Measurements from ENCODE around the gene MMP7.
A peak's percentile ranks its signal among the peaks of the same experiment; 100 is the strongest.
"Not testable (repeated sequence)": the region's sequence is repeated elsewhere in the genome, so short reads cannot be mapped to it uniquely, and the experiment has no call there.

The MMP7 gene

DNA sequence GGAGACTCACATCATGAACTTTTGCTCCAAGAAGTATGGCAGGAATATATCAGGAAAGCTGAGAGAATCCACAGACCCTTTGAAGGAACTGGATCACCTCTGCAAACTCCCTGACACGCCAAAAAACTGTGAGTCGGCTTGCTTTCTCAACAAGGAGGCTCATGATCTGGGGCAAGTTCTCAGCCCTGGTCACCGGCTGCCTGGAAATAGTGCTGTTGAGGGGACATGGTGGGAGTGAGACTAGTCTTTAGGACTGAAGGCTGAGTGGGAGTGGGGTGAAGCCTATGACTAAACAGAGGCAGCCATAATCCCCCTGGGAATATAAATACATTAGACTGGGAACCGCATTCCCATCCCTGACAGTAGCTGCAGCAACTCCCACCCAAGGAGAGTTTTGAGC is 8.4 kb upstream of the MMP7 start:
- DNase-seq = no peak

GRCh38 chr11:102534261-102534872 is 3.8 kb upstream of the MMP7 start:
- no peak for DNase-seq

- DNase-seq = no peak
Observed at GRCh38 chr11:102528618-102529017, 1.9 kb downstream of the MMP7 start.

DNA sequence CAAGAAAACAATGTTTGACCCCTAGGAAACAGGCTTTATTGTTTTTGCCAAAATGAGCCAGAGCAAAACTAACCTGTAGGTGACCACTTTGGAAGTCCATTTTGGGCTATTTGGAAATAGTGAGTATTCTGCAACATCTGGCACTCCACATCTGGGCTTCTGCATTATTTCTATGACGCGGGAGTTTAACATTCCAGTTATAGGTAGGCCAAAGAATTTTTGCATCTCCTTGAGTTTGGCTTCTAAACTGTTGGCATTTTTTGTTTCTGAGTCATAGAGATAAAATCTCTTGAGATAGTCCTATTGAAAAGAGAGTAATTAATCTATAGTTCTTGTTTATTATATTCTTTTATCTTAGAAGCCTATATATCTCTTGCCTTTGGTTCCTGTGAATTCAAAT is 2.9 kb downstream of the MMP7 start:
- DNase-seq = no peak

GRCh38 chr11:102527041-102527440 is 3.5 kb downstream of the MMP7 start:
- DNase-seq = no peak

GRCh38 chr11:102523887-102524286 is 6.7 kb downstream of the MMP7 start:
- DNase-seq = no peak

- no peak for DNase-seq
Observed at GRCh38 chr11:102523189-102523570, 7.4 kb downstream of the MMP7 start.

DNA sequence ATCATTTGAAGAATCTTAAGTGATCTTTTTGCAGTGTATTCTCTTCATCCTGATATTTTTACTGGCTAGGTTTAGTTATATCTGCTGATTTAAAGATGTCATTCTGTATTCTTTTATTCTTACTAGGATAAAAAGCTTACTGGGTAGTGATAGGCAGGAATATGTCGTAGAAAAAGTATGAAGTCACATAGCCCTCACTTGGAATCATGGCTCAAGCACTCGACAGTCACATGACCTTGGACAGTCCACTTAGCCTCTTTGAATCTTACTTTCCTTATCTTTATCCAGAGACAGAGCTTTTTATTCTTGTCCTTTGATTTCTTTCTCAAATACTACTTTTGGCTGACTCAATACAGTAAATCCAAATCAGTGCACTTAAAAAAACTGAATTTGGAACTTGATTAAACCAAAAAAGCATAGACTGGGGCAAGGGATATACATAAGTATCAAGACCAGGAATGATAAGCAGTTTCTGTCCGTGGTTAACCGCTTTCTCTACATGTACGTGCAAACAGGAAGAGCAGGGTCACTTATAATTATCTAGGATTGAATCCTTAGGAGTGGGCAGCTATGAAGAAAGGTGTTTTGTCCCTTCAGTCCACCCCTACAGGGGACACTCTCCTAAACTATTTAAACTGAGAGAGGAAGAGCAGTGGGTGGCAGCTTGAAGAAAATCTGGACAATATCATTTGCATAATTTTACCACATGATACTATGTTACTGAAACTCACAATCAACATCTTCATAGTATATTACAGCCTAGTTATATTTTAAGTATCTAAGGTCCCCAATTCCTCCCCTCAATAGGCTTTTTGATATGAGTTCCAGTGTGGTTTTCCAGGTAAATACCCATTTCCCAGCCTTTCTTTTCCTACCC is 8.0 kb downstream of the MMP7 start:
- DNase-seq = no peak

- DNase-seq = no peak
Observed at GRCh38 chr11:102521121-102521520, 9.4 kb downstream of the MMP7 start.

DNA sequence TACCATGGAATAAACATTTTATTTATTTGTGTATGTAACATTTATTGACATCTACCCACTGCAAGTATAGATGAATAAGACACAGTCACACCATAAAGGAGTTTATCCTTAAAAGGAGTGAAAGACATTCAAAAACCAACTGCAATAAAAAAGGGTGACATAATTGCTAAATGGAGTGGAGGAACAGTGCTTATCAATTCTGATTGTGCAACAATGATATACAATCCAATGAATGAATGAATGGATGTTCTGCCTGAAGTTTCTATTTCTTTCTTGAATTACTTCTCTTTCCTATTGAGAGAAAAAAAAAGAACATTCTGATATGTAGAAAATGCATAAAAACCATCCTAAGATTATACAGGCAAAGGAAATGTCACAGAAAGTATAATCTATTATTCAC is 10.0 kb downstream of the MMP7 start:
- DNase-seq = no peak

GRCh38 chr11:102518296-102519094 is 12.1 kb downstream of the MMP7 start:
- no peak for DNase-seq

GRCh38 chr11:102517670-102518069 is 12.9 kb downstream of the MMP7 start:
- no peak for DNase-seq

DNA sequence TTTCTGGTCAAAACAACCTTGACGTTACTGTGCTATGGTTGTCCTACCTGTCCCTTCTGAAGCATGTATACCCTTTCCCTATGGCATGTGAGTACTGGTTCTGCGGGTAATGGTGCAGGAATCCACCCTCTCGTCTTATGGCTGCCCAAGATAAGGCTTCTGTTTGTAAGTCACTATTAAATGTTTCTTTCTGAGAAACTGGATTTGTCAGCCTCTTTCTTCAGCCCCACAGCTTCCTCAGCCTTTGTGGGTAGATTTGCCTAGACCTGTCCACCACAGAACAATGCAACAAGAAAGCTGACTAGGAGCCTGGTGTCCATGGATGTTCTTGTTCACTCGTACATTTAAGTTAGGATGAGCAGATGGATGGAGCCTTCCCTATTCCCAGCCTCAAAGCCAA is 14.4 kb downstream of the MMP7 start:
- no peak for DNase-seq

GRCh38 chr11:102513869-102514268 is 16.7 kb downstream of the MMP7 start:
- DNase-seq = no peak

- DNase-seq = no peak
Observed at GRCh38 chr11:102510439-102511135, 20.0 kb downstream of the MMP7 start.

DNA sequence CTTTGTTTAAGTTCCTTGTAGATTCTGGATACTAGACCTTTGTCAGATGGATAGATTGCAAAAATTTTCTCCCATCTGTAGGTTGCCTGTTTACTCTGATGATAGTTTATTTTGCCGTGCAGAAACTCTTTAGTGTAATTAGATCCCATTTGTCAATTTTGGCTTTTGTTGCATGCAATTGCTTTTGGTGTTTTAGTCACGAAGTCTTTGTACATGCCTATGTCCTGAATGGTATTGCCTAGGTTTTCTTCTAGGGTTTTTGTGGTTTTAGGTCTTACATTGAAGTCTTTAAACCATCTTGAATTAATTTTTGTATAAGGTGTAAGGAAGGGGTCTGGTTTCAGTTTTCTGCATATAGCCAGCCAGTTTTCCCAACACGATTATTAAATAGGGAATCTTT is 27.7 kb downstream of the MMP7 start:
- not testable (repeated sequence) for DNase-seq

DNA sequence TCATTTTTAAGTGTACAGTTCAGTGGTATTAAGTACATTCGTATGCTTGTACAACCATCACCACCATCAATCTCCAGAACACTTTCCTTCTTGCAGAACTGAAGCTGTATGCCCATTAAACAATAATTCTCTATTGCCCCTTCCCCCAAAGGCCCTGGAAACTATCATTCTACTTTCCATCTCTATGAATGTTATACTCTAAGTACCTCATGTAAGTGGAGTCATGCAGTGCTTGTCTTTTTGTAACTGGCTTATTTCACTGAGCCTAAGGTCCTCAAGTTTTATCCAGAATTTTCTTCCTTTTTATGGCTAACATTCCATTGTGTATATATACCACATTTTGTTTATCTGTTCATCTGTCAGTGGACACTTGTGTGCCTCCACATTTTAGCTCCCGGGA is 29.7 kb downstream of the MMP7 start:
- DNase-seq = no peak

DNA sequence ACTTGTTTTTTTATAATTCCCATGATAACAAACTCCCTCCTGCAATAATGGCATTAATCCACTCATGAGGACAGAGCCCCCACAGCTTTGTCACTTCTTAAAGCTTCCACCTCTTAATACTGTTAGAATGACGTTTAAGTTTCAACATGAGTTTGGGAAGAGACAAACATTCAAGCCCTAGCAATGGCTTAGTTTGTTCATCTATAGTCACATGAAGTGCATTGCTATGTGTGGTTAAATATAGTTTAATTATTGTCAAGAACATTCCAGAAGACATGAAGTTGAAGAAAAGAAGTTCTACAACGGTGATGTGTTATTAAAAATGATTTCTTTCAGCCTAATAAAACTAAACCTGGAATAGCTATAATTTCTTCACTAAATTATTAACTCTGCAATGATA is 30.6 kb downstream of the MMP7 start:
- DNase-seq = no peak

DNA sequence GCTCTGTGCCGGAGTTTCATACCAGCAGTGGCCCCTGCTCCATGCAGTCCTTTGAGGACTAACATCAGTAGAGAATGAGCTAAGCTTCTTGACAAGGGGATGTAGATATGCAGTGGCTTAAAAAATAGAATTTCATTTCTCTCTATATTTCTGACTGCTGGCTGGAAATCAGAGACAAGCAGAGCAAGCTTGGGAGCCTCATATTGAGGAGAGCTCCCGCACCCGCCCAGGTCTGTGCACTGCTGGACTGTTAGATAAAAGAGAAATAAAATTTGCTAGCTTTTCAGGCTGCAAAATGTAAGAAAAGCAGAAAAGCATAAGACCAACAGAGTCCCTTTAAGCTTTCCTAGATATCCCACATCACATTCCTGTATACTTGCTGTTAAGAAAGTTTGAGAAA is 31.4 kb downstream of the MMP7 start:
- no peak for DNase-seq

GRCh38 chr11:102497061-102497460 is 33.5 kb downstream of the MMP7 start:
- DNase-seq = no peak

GRCh38 chr11:102495161-102496042 is 35.1 kb downstream of the MMP7 start:
- peak; percentile 83 for DNase-seq

DNA sequence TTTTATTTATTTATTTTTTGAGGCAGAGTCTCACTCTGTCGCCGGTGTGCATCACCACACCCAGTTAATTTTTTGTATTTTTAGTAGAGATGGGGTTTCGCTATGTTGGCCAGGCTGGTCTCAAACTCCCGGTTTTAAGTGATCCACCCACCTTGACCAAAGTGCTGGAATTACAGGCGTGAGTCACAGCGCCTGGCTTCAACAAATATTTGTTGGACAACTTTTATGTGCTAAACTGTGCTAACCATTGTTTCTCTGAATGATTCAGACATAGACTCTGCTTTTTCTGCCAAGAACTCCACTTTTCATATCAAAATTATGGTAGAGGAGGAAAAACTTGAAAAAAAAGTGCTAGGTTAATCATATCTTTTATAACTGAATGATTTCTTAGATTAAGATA is 36.3 kb downstream of the MMP7 start:
- no peak for DNase-seq
